Heart left ventricle (tissue), 16 donors: Measurements from ENCODE around the gene MITF. TPM values are rescaled to one million over a fixed set of nuclear protein-coding genes. Genes with fewer than 3 reads are reported as not detected.
A peak's percentile ranks its signal among the peaks of the same experiment; 100 is the strongest.

Experiments used
- ATAC-seq, 4 donors: fragments of 200-7000 bp; cut with Tn5 transposase; one replicate each; pipeline ENCODE4 v1.9.1; 2020 to 2022; ENCODE audit warnings: moderate library complexity in 4 of 4, mild to moderate bottlenecking in 3 of 4, moderate number of reproducible peaks in 1 of 4
- DNase-seq, 5 donors: peaks; one replicate each; pipeline ENCODE4 v3.0.0-alpha.2; 2020
- H3K27ac ChIP-seq, 12 donors: fragments of 200-600 bp; sonication (generic) in 4 of 12; one replicate each; pipeline versions ENCODE4 v1.5.0 to v1.8.0; 2016 to 2022; ENCODE audit warnings: mild to moderate bottlenecking in 2 of 12
- H3K27me3 ChIP-seq, 9 donors: fragments of 200-600 bp; sonication (generic) in 2 of 9; one replicate each; pipeline versions ENCODE4 v1.5.1 to v1.8.0; 2016 to 2022; ENCODE audit warnings: mild to moderate bottlenecking in 3 of 9
- H3K36me3 ChIP-seq, 9 donors: fragments of 200-600 bp; sonication (generic) in 2 of 9; one replicate each; pipeline versions ENCODE4 v1.5.0 to v1.8.0; 2018 to 2022; ENCODE audit warnings: mild to moderate bottlenecking in 2 of 9
- H3K4me1 ChIP-seq, 12 donors: fragments of 200-600 bp; sonication (generic) in 4 of 12; one replicate each; pipeline versions ENCODE4 v1.5.0 to v1.8.0; 2016 to 2022; ENCODE audit warnings: mild to moderate bottlenecking in 3 of 12
- H3K4me3 ChIP-seq, 12 donors: fragments of 200-600 bp; sonication (generic) in 4 of 12; one replicate each; pipeline versions ENCODE4 v1.5.0 to v1.8.0; 2017 to 2022; ENCODE audit warnings: mild to moderate bottlenecking in 9 of 12, moderate library complexity in 4 of 12
- H3K9me3 ChIP-seq, 12 donors: fragments of 200-600 bp; sonication (generic) in 4 of 12; one replicate each; pipeline versions ENCODE4 v1.5.0 to v1.8.0; 2016 to 2022; ENCODE audit warnings: mild to moderate bottlenecking in 1 of 12
- POLR2A ChIP-seq, 2 donors: fragments of 450-650 bp; IDR thresholded peaks; one replicate each; pipeline ENCODE4 v1.6.1; 2017; ENCODE audit warnings: antibody characterized with exemption in 2 of 2, mild to moderate bottlenecking in 2 of 2, moderate library complexity in 2 of 2
- WGBS, 4 donors: extraction: QIAGEN DNeasy Blood & Tissue Kit in 2 of 4; methylation state at CpG; one replicate each; pipeline versions ENCODE4 v1.1.5 to v1.1.7; 2013 to 2018; 5-methylcytosine and 5-hydroxymethylcytosine counted together
- intact Hi-C, 10 donors: fragments of 100-400 bp; cut with DNase I; formaldehyde crosslinking; loops; one replicate each; pipeline versions ENCODE4 v1.11.1 to v1.14.2; 2022
- polyA plus RNA-seq, 2 donors: library from polyadenylated mRNA; stranded (reverse); fragments of 200-250 nt; gene quantifications; one replicate each; pipeline ENCODE4 v1.2.3, GENCODE V29; 2013
- total RNA-seq, 9 donors: library from RNA; depleted of rRNA in 2 of 9; stranded (reverse); fragments of >200 nt in 2 of 9; fragmentation: NEBNext Ultra II Directional in 3 of 9; extraction: Animal tissue kit (Norgen Biotek cat#: 25700) in 3 of 9; gene quantifications; one replicate each; pipeline versions ENCODE4 v1.1.0 to v1.2.4, GENCODE V29; 2016 to 2023
- TF ChIP-seq, protein P1 (sequence below), 12 donors: fragments of 200-600 bp; sonication (generic) in 4 of 12; IDR thresholded peaks; one replicate each; pipeline versions ENCODE4 v1.5.0 to v1.8.0; 2018 to 2022; ENCODE audit warnings: antibody characterized with exemption in 12 of 12, mild to moderate bottlenecking in 5 of 12
- donor health status: ischemic (EF 13 %, LVEDD 7.1; RV severe dilation, severe dysfunction).
- donor health status: healthy with polysubstance abuse.
- donor health status: DM: no; HTN: yes; CAD: no.
- donor health status: DM: no; HTN: no; CAD: no.
- donor health status: ischemic (EF 25% LVEDD 6.9; RV normal size, moderate dysfunction).
- donor health status: ischemic (EF 25% LVEDD 5.7; RV mildly dilated, moderate dysfunction).
- donor health status: healthy.
- donor health status: DM: yes; HTN: yes; CAD: no.
- donor health status: ischemic (EF 35%, LVEDD 5.7; RV mildly dilated, moderate dysfunction).
- donor health status: nonischemic (EF 11% LVEDD 7.7; RV severe dilation, severe dysfunction).
- donor health status: DM: yes; HTN: yes; CAD: no.
- donor health status: PGD.
- donor health status: ischemic (EF 29% LVEDD 5.4; RV normal size, mild dysfunction).
- donor health status: nonischemic (EF 23%, LVEDD 6.1; RV moderate dilation, normal function).

The MITF gene
- total and polyA plus RNA-seq, 11 donors = 17.9 to 114 (median 81.1) TPM

DNA sequence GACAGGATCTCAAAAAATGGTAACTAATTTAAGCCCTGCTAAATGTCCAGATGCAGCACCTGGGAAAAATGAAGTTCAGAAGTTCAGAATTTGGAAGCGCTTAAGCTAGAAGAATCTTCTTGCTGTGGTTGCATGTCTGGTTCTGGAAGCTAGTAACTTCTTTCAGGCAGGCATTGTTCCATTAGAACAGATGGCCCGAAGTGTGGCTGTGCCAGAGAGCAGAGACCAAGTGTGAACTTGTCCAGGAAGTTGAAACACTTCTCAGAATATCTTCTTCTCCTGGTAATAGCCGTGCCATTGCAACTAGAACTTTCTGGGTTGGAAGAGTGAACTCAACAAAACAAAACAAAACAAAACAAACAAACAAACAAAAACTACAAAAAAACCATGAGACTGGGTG lies 80.0 kb downstream of the MITF start:
- TF ChIP-seq, protein P1, sequence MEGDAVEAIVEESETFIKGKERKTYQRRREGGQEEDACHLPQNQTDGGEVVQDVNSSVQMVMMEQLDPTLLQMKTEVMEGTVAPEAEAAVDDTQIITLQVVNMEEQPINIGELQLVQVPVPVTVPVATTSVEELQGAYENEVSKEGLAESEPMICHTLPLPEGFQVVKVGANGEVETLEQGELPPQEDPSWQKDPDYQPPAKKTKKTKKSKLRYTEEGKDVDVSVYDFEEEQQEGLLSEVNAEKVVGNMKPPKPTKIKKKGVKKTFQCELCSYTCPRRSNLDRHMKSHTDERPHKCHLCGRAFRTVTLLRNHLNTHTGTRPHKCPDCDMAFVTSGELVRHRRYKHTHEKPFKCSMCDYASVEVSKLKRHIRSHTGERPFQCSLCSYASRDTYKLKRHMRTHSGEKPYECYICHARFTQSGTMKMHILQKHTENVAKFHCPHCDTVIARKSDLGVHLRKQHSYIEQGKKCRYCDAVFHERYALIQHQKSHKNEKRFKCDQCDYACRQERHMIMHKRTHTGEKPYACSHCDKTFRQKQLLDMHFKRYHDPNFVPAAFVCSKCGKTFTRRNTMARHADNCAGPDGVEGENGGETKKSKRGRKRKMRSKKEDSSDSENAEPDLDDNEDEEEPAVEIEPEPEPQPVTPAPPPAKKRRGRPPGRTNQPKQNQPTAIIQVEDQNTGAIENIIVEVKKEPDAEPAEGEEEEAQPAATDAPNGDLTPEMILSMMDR (IDR thresholded peaks at IDR 0.05) = no peak
- no peak for TF ChIP-seq POLR2A (IDR thresholded peaks at IDR 0.05)
- DNase-seq (peak in 4 of 5 donors; percentile 28 to 61 (median 38)), ATAC-seq (peak; percentile 30 to 82 (median 74))
- H3K27me3 ChIP-seq = no peaks in the 10 kb centered on the region
- no peaks in the 10 kb centered on the region for H3K9me3 ChIP-seq
- no peak overlapping the region for H3K4me3 ChIP-seq
- peaks cover 0 to 74% (median 53%) of the 10 kb centered on the region in 12 donors for H3K4me1 ChIP-seq
- H3K27ac ChIP-seq = peak overlapping the region in 8 of 12 donors; percentile 1 to 64 (median 18)
- 45 to 51% (median 49%) methylated on average over 3 of the region's 3 CpGs for WGBS, 4 donors
- intact Hi-C loops = no loop called here
- H3K36me3 ChIP-seq = no peaks in the 10 kb centered on the region

DNA sequence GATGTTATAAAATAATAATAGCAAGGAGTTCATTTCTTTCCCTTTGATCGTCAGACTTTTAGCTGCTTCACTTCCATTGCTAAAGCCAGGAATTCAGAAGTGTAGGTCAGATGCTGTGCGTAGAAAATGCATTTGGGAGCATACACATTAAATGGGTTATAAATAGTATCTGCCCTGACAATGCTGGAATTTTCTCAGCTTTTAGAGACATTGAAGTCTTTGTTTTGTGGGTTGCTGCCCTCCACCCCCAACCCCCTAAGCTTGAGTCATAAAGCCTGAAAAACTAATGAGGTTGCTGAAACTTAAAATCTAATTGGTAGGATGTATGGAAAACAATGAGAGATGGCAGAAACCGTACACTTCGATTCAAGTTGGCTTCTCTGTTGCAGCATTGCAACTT lies 81.9 kb downstream of the MITF start:
- 82 to 85% (median 83%) methylated on average over 4 of the region's 4 CpGs for WGBS, 4 donors
- no peak overlapping the region for H3K27ac ChIP-seq
- no peak for ATAC-seq
- DNase-seq = no peak
- H3K4me1 ChIP-seq = peaks cover 0 to 65% (median 55%) of the 10 kb centered on the region in 12 donors
- H3K4me3 ChIP-seq = no peak overlapping the region
- TF ChIP-seq POLR2A (IDR thresholded peaks at IDR 0.05) = no peak
- TF ChIP-seq, protein P1 (IDR thresholded peaks at IDR 0.05) = no peak
- H3K27me3 ChIP-seq = no peaks in the 10 kb centered on the region
- H3K9me3 ChIP-seq = no peaks in the 10 kb centered on the region
- intact Hi-C loops = no loop called here
- H3K36me3 ChIP-seq = no peaks in the 10 kb centered on the region

DNA sequence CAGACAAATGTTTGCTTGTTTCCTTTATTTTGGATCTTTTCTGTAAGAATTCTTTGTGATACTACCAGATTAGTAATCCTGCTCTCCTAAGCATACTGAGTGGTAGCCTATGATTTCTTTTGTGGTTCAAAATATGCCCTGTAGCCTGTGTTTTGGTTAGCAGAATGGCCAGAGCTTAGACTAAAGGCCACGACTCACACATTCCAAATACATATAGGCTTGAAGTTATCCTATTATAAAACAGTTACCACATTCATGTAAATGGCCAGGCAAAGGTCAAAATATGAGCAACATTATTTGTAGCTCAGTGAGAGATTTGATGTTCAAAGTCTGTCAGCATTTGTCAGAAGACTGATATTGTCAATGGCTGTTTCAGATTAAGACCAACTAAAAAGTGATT lies 84.5 kb downstream of the MITF start:
- Histone ChIP-seq H3K9me3 (peaks cover 0 to 9% (median 0%) of the 10 kb centered on the region in 12 donors), H3K27ac (no peak overlapping the region), H3K36me3 (no peaks in the 10 kb centered on the region), H3K27me3 (no peaks in the 10 kb centered on the region), H3K4me3 (no peak overlapping the region), H3K4me1 (peaks cover 0 to 49% (median 32%) of the 10 kb centered on the region in 12 donors)
- ATAC-seq (no peak), DNase-seq (no peak)
- TF ChIP-seq POLR2A (IDR thresholded peaks at IDR 0.05) = no peak
- TF ChIP-seq, protein P1 (IDR thresholded peaks at IDR 0.05) = no peak
- WGBS, 4 donors = 72 to 96% (median 88%) methylated on average over 1 of the region's 1 CpG
- intact Hi-C loops = no loop called here

GRCh38 chr3:69825446-69825845 lies 86.2 kb downstream of the MITF start:
- peaks cover 0 to 32% (median 17%) of the 10 kb centered on the region in 12 donors for H3K4me1 ChIP-seq
- peaks cover 0 to 9% (median 0%) of the 10 kb centered on the region in 12 donors for H3K9me3 ChIP-seq
- ATAC-seq = no peak
- H3K4me3 ChIP-seq = no peak overlapping the region
- intact Hi-C loops = no loop called here
- H3K27me3 ChIP-seq = no peaks in the 10 kb centered on the region
- WGBS, 4 donors = 78 to 95% (median 90%) methylated on average over 2 of the region's 2 CpGs
- no peaks in the 10 kb centered on the region for H3K36me3 ChIP-seq
- DNase-seq = no peak
- no peak overlapping the region for H3K27ac ChIP-seq
- TF ChIP-seq POLR2A (IDR thresholded peaks at IDR 0.05) = no peak
- TF ChIP-seq, protein P1 (IDR thresholded peaks at IDR 0.05) = no peak
